Neural cell (in vitro differentiated cells): ENCODE data around the gene AFF3. TPM values are rescaled to one million over a fixed set of nuclear protein-coding genes. Genes with fewer than 3 reads are reported as not detected.

ENCODE experiments used
- H2AFZ ChIP-seq: fragments of 200-600, 300-800 bp; sonication (generic), shearing (Covaris generic); 2 replicates; pipeline ENCODE4 v1.6.0; 2014; ENCODE audit warnings: low read depth, mild to moderate bottlenecking, antibody characterized with exemption, low read length, moderate library complexity
- H3F3A ChIP-seq: fragments of 200-600 bp; shearing (Covaris generic); 2 replicates; pipeline ENCODE4 v1.6.1; 2016; ENCODE audit warnings: mild to moderate bottlenecking, moderate library complexity, mixed read lengths, antibody characterized with exemption, low read length; ENCODE audit not compliant: insufficient read depth, poor library complexity, severe bottlenecking
- H3K27ac ChIP-seq: fragments of 200-600, 300-800 bp; sonication (generic), shearing (Covaris generic); 2 replicates; pipeline ENCODE4 v1.5.1; 2014; ENCODE audit warnings: mild to moderate bottlenecking, low read length, moderate library complexity
- H3K27me3 ChIP-seq: fragments of 300-800, 200-600 bp; sonication (generic), shearing (Covaris generic); 2 replicates; pipeline ENCODE4 v1.6.0; 2014; ENCODE audit warnings: mild to moderate bottlenecking, low read depth, low read length, moderate library complexity; ENCODE audit not compliant: insufficient read depth
- H3K36me3 ChIP-seq: fragments of 300-800, 200-600 bp; sonication (generic), shearing (Covaris generic); 2 replicates; pipeline ENCODE4 v1.5.1; 2014; ENCODE audit warnings: mild to moderate bottlenecking, antibody characterized with exemption, low read length, moderate library complexity; ENCODE audit not compliant: insufficient read depth
- H3K4me2 ChIP-seq: fragments of 300-800, 200-600 bp; sonication (generic), shearing (Covaris generic); 2 replicates; pipeline ENCODE4 v1.6.0; 2014; ENCODE audit warnings: mild to moderate bottlenecking, low read length
- H3K4me3 ChIP-seq: fragments of 300-800, 200-600 bp; sonication (generic), shearing (Covaris generic); 2 replicates; pipeline ENCODE4 v1.5.1; 2014; ENCODE audit warnings: mild to moderate bottlenecking, low read length, moderate library complexity
- H3K79me2 ChIP-seq: fragments of 200-600 bp; shearing (Covaris generic); replicated peaks from 2 replicates; pipeline ENCODE4 v1.6.0; 2014; ENCODE audit warnings: mild to moderate bottlenecking, low read length, moderate library complexity; ENCODE audit not compliant: insufficient read depth
- H3K9ac ChIP-seq: fragments of 300-800, 200-600 bp; sonication (generic), shearing (Covaris generic); 2 replicates; pipeline ENCODE4 v1.6.1; 2016; ENCODE audit warnings: mild to moderate bottlenecking, low read length, mixed read lengths
- H3K9me2 ChIP-seq: fragments of 200-600 bp; shearing (Covaris generic); 2 replicates; pipeline ENCODE4 v1.6.1; 2016; ENCODE audit warnings: mild to moderate bottlenecking, low read length, mixed read lengths; ENCODE audit not compliant: insufficient read depth
- H3K9me3 ChIP-seq: fragments of 200-600, 300-800 bp; sonication (generic), shearing (Covaris generic); 2 replicates; pipeline ENCODE4 v1.6.1; 2016; ENCODE audit warnings: mild to moderate bottlenecking, mixed run types, low read length, moderate library complexity, mixed read lengths
- H4K20me1 ChIP-seq: fragments of 200-600 bp; shearing (Covaris generic); 2 replicates; pipeline ENCODE4 v1.6.1; 2016; ENCODE audit warnings: mild to moderate bottlenecking, mixed run types; ENCODE audit not compliant: insufficient read depth
- EP300 ChIP-seq: fragments of 450-650 bp; conservative IDR thresholded peaks from 2 replicates; pipeline ENCODE4 v1.6.1; 2014; ENCODE audit warnings: antibody characterized with exemption, mild to moderate bottlenecking, moderate library complexity; ENCODE audit not compliant: poor library complexity, severe bottlenecking
- EZH2 ChIP-seq: fragments of 200-600, 300-800 bp; shearing (Covaris generic), sonication (generic); IDR thresholded peaks from 2 replicates; pipeline ENCODE4 v1.6.1; 2014; ENCODE audit warnings: antibody characterized with exemption, low read length, borderline replicate concordance, mild to moderate bottlenecking; ENCODE audit not compliant: insufficient read depth, poor library complexity, severe bottlenecking
- MXI1 ChIP-seq: fragments of 450-650 bp; conservative IDR thresholded peaks from 2 replicates; pipeline ENCODE4 v1.6.1; 2014; ENCODE audit warnings: antibody characterized with exemption, mild to moderate bottlenecking; ENCODE audit not compliant: poor library complexity, severe bottlenecking
- POLR2AphosphoS5 ChIP-seq: IDR thresholded peaks from 2 replicates; pipeline ENCODE4 v1.6.1; 2012
- RAD21 ChIP-seq: fragments of 450-650 bp; conservative IDR thresholded peaks from 2 replicates; pipeline ENCODE4 v1.6.1; 2014; ENCODE audit warnings: antibody characterized with exemption, mild to moderate bottlenecking, moderate library complexity
- SMC3 ChIP-seq: fragments of 450-650 bp; conservative IDR thresholded peaks from 2 replicates; pipeline ENCODE4 v1.6.1; 2014; ENCODE audit warnings: antibody characterized with exemption, mild to moderate bottlenecking, moderate library complexity; ENCODE audit not compliant: poor library complexity
- TAF1 ChIP-seq: IDR thresholded peaks from 2 replicates; pipeline ENCODE4 v1.6.1; 2012; ENCODE audit warnings: low read depth
- polyA plus RNA-seq: library from polyadenylated mRNA; depleted of rRNA; stranded (reverse); fragments of >200 nt; gene quantifications from 2 replicates; pipeline ENCODE4 v1.2.3, GENCODE V29; 2014
- TF ChIP-seq, protein P1 (sequence below): fragments of 450-650 bp; IDR thresholded peaks from 2 replicates; pipeline ENCODE4 v1.5.1; 2014; ENCODE audit warnings: antibody characterized with exemption, mild to moderate bottlenecking, moderate library complexity; ENCODE audit not compliant: poor library complexity, severe bottlenecking
- TF ChIP-seq, protein P2 (sequence below): IDR thresholded peaks from 2 replicates; pipeline ENCODE4 v1.6.1; 2012; ENCODE audit warnings: borderline replicate concordance

AFF3 gene
- polyA plus RNA-seq, 1 donor from 2014 or later, result 5.1 TPM

DNA sequence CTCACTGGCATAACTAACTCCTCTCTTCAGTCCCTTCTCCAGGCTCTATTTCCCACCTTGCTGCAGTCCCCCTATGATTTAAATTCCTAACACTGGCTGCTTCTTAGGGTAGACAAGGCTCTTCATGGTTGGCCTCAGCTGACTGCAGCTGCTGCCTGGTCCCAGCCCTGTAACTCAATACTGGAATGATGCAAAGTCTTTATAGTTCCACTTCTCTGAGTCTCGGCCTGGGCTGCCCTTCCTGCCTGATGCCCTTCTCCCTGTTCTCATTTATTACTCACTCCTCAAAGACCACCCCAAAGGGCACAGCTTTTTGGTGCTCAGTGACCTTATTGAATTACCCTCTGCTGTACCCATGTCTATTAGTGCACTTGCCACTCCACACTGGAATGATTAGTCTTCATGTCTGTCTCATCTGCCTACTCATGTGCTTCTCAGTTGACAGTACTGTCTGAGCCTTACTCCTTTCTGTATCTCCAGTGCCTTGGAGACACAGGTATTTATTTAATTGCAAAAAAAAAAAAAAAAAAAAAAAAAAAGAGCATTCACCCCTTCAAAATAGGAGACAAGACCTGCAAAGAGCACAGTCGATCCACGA, 453.1 kb downstream of the AFF3 start:
- H3K9me2 ChIP-seq, result no peaks in the 10 kb centered on the region
- H3K27me3 ChIP-seq, result no peaks in the 10 kb centered on the region
- no peak overlapping the region for H2AFZ ChIP-seq
- no peak overlapping the region for H3K9ac ChIP-seq
- H3K4me3 ChIP-seq, result no peak overlapping the region
- no peaks in the 10 kb centered on the region for H3F3A ChIP-seq
- H3K9me3 ChIP-seq, result no peaks in the 10 kb centered on the region
- TF ChIP-seq, protein P1, sequence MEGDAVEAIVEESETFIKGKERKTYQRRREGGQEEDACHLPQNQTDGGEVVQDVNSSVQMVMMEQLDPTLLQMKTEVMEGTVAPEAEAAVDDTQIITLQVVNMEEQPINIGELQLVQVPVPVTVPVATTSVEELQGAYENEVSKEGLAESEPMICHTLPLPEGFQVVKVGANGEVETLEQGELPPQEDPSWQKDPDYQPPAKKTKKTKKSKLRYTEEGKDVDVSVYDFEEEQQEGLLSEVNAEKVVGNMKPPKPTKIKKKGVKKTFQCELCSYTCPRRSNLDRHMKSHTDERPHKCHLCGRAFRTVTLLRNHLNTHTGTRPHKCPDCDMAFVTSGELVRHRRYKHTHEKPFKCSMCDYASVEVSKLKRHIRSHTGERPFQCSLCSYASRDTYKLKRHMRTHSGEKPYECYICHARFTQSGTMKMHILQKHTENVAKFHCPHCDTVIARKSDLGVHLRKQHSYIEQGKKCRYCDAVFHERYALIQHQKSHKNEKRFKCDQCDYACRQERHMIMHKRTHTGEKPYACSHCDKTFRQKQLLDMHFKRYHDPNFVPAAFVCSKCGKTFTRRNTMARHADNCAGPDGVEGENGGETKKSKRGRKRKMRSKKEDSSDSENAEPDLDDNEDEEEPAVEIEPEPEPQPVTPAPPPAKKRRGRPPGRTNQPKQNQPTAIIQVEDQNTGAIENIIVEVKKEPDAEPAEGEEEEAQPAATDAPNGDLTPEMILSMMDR, result no peak
- TF ChIP-seq, protein P2, sequence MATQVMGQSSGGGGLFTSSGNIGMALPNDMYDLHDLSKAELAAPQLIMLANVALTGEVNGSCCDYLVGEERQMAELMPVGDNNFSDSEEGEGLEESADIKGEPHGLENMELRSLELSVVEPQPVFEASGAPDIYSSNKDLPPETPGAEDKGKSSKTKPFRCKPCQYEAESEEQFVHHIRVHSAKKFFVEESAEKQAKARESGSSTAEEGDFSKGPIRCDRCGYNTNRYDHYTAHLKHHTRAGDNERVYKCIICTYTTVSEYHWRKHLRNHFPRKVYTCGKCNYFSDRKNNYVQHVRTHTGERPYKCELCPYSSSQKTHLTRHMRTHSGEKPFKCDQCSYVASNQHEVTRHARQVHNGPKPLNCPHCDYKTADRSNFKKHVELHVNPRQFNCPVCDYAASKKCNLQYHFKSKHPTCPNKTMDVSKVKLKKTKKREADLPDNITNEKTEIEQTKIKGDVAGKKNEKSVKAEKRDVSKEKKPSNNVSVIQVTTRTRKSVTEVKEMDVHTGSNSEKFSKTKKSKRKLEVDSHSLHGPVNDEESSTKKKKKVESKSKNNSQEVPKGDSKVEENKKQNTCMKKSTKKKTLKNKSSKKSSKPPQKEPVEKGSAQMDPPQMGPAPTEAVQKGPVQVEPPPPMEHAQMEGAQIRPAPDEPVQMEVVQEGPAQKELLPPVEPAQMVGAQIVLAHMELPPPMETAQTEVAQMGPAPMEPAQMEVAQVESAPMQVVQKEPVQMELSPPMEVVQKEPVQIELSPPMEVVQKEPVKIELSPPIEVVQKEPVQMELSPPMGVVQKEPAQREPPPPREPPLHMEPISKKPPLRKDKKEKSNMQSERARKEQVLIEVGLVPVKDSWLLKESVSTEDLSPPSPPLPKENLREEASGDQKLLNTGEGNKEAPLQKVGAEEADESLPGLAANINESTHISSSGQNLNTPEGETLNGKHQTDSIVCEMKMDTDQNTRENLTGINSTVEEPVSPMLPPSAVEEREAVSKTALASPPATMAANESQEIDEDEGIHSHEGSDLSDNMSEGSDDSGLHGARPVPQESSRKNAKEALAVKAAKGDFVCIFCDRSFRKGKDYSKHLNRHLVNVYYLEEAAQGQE, result no peak
- TF ChIP-seq EP300 (no peak), SMC3 (no peak), MXI1 (no peak), POLR2AphosphoS5 (no peak), RAD21 (no peak), EZH2 (no peak), TAF1 (no peak)
- no peak overlapping the region for H3K27ac ChIP-seq
- no peaks in the 10 kb centered on the region for H4K20me1 ChIP-seq
- no peaks in the 10 kb centered on the region for H3K36me3 ChIP-seq
- no peaks in the 10 kb centered on the region for H3K79me2 ChIP-seq
- H3K4me2 ChIP-seq, result no peak overlapping the region

DNA sequence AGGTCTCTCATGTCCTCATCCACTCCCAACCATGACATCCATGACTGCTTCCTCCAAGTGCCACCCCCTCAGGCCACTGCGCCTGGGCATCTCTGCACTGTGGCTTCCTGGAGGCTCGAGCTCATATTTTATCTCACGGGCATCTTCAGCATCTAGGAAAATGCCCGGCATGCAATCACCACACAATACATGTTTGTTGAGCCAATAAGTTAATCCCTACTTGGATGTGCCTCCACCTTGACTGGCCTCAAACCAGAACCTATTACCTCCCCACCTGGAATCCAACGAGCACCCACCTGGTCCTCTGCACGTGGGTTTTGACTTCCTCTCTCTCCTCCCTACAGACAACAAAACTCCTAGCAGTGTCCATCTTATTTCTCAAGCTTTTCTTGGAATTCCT, 453.7 kb downstream of the AFF3 start:
- Histone ChIP-seq H3K9me2 (no peaks in the 10 kb centered on the region), H3F3A (no peaks in the 10 kb centered on the region), H3K9ac (no peak overlapping the region), H3K79me2 (no peaks in the 10 kb centered on the region), H2AFZ (no peak overlapping the region), H3K27me3 (no peaks in the 10 kb centered on the region), H3K9me3 (no peaks in the 10 kb centered on the region), H3K4me3 (no peak overlapping the region), H3K4me2 (no peak overlapping the region), H4K20me1 (no peaks in the 10 kb centered on the region), H3K27ac (no peak overlapping the region), H3K36me3 (no peaks in the 10 kb centered on the region)
- TF ChIP-seq POLR2AphosphoS5 (no peak), EZH2 (no peak), MXI1 (no peak), RAD21 (no peak), TAF1 (no peak), SMC3 (no peak), EP300 (no peak)
- TF ChIP-seq, protein P1, result no peak
- TF ChIP-seq, protein P2, result no peak
